T-helper 2 cell (primary cell): ENCODE data around the gene P2RX7.
A peak's percentile ranks its signal among the peaks of the same experiment; 100 is the strongest.
"Not testable (repeated sequence)": the region's sequence is repeated elsewhere in the genome, so short reads cannot be mapped to it uniquely, and the experiment has no call there.

Experiments
- DNase-seq, 5 experiments: peaks; one replicate each; pipeline versions ENCODE4 v3.0.0 to v3.0.0-alpha.2; 2012 to 2022

The P2RX7 gene

DNA sequence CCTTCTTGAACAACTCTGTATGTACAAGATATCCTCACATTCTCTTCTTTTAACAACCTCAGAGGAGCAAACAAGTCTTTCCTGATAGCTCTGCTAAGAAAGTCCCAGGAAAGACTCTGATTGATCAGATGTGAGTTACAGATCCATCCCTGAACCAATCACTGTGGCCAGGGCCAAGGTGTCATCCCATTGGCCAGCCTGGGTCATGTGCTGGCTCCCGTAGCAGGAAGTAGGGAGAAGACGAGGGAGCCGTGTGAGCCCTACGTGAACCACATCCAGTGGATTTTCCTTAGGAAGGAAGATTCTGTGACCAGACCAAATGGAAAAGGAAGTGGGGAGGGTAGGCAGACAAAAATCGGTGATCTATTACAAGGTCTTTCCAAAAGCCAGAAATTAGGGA, 5.6 kb downstream of the P2RX7 start:
- no peak for DNase-seq

DNA sequence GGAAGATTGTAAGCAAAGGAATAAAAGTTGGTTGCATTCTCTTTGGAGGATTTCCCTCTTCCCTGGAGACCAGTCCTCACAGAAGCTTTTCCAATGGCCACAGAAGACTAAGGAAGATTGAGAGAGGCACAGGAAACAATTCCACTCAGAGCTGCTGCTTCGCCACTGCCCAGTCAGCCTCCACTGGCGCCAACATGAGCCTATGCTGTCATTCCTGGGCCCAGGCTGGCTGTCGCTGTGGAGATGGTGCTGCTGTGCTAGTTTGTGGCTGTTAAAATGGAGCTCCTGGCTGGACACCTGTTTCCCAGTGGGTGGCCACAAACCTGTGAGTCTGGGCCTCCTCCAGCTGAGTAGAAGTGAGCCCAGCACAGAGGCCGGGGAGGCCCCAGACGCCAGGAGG, 6.6 kb downstream of the P2RX7 start:
- no peak for DNase-seq

DNA sequence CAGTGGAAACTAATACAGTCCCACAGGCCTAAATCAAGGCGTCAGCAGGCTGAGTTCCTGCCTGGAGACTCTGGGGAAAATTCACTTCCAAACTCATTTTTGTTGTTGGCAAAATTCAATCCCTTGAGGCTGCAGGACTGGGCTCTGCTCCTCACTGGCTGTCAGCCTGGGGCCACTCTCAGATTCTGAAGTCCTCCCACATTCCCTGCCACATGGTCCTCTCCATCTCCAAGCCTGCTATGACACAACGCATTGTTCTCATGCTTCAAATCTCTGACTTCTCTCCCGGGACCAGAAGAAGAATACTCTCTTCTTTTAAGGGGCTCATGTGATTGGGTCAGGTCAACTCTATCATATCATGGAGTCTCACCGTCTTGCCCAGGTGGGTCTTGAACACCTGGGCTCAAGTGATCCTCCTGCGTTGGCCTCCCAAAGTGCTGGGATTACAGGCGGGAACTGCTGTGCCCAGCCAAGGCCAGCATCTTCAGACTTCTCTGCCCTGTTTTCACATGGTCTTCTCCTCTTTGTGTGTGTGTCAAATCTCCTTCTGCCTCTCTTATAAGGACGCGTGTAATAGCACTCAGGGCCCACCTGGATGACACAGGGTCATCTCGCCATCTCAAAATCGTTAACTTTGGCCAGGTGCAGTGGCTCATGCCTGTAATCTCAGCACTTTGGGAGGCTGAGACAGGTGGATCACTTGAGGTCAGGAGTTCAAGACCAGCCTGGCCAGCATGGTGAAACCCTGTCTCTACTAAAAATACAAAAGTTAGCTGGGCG, 9.7 kb downstream of the P2RX7 start:
- DNase-seq: no peak

DNA sequence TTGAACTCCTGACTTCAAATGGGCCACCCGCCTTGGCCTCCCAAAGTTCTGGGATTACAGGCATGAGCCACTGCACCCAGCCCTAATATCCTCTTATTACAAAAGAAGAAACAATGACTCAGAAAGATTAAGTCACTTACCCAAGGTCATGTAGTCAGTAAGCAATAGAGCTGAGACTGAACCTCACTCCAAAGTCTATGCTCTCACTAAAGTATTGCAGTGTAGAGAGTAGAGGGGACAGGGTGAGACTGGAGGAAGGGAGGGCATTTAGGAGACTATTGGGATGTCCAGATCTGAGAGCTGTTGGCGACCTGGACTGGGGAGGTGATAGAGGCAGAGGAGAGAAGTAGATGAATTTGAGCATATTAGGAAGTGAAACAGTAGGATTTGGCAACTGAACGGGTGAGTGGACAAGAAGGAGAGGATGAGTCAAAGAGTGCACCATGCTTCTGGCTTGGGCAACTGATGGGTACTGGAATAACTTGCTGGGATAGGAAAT, 11.8 kb downstream of the P2RX7 start:
- DNase-seq: no peak

DNA sequence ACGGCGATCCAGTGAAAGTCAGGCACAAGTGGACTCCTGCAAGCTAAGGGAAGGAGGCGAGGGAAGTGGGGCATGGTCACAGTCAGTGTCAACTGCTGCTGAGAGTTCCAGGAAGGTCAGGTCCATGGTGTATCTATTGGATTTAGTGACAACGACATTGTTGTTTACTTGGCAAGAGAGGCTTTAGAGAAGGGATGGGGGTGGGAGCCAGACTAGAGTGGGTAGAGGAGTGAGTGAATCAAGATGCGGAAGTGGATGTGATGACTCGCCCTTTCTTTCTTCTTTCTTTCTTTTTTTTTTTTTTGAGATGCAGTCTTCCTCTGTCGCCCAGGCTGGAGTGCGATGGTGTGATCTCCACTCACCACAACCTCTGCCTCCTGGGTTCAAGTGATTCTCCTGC, 12.5 kb downstream of the P2RX7 start:
- peak in 1 of 5 experiments; percentile 52 for DNase-seq

DNA sequence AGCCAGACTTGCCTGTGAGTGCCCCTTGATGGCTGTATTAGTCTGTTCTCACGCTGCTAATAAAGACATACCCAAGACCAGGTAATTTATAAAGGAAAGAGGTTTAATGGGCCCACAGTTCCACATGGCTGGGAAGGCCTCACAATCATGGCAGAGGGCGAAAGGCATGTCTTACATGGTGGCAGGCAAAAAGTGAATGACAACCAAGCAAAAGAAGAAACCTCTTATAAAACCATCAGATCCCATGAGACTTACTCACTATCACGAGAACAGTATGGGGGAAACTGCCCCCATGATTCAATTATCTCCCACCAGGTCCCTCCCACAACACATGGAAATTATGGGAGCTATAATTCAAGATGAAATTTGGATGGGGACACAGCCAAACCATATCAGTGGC, 16.6 kb downstream of the P2RX7 start:
- DNase-seq: not testable (repeated sequence)

DNA sequence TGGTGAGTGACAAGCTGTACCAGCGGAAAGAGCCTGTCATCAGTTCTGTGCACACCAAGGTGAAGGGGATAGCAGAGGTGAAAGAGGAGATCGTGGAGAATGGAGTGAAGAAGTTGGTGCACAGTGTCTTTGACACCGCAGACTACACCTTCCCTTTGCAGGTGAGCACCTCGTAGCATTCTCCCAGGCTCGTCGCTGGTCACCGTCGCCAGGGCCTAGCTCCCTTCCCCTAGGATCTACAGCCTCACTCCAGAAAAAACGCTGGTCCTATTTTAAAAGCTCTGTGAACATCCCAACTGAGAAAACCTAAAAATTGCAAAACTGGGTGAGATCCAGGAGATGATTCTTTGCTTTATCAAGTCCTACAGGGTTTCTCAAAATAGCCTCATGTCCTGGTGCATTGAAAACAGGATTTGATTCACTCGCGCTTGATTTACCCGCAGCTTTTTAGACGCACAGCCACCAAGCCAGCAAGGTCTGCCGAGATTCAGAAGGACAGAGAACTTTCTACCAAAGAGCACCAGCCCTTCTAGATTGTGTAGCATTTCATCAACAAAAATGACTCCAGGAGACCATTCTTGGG, 22.2 kb downstream of the P2RX7 start:
- DNase-seq: no peak

DNA sequence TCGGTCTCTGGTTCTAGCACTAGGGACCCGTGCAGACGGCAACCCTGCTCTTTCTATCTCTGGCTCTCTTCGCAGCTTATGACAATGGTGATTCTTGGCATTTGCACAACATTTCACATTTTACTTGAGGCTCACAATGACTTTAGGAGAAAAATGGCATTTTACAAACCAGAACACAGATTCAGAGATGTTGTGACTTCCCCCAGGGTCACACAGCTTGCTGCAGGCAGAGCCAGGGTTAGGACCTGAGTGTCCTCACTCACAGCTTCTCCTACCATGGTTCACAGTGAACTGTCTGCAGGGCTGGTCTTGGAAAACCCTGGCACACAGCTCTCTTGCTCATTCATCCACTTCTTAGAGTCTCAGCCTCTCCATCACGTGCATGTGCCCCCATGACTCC, 23.7 kb downstream of the P2RX7 start:
- no peak for DNase-seq

DNA sequence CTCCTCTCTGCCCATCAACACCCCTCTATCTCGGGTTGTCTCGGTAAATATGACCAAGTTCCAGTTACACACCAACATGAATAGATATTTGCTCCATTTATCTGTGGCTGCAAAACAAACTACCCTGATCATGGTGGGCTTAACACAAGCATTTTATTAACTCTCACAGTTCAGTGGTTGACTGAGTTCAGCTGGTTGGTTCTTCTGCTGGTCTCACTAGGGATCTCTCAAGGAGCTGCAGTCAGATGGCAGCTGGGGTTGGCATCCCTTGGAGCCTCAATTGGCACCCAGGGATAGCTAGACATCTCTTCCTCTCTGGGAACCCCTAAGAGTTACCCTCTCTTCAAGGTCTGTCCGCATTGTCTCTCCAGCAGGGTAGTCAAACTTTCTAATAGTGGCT, 25.4 kb downstream of the P2RX7 start:
- no peak for DNase-seq

DNA sequence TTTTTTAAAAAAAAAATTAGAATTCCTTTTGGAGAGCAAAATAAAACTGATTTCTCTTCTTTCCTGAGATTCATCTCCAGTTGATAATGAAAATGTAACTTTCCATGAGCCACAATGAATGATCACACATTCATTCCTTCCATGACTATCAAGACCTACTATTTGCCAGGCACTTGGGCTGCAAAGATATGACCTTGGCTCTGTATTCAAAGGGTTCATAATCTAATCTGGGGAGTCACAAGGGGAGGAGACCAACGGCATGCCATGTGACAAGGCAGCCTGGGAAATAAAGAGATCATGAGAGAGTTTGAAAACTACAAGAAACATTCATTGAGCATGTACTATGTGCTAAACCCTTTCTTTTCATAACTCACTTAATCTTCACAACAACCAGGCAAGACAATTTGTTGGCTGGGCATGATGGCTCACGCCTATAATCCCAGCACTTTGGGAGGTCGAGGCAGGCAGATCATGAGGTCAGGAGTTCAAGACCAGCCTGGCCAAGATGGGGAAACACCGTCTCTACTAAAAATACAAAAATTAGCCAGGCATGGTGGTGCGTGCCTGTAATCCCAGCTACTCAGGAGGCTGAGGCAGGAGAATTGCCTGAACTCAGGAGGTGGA, 26.2 kb downstream of the P2RX7 start:
- not testable (repeated sequence) for DNase-seq

DNA sequence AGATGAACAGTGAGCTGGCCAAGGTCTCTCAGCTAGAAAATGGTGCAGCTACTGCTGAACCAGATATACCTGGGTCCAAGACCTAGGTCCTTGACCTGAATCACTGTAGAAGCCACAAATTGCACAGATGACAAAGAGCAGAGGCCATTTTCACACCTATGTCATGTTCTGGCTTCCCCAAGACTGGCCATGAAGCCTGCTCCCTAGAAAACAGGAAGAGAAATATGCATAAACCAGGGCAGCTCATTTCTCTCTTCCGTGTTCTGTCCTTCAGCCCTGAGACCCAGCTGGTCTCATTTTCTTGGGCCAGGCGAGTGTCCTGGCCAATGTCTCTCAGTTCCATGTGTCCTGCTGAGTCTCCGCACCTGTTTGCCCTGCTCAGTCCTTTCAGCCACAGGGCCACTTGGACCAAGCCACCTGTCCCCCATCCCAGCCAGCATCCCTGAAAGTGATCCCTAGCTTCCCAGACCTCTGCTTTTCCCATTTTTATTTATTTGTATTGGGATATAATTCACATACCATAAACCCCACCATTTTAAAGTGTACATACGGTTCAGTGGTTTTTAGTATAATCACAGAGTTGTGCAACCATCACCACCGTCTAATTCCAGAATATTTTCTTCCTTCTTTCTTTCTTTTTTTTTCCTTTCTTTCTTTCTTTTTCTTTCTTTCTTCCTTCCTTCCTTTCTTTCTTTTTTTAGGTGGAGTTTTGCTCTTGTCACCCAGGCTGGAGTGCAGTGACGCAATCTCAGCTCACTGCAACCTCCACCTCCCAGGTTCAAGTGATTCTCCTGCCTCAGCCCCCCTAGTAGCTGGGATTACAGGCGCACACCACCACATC, 27.0 kb downstream of the P2RX7 start:
- DNase-seq: no peak

DNA sequence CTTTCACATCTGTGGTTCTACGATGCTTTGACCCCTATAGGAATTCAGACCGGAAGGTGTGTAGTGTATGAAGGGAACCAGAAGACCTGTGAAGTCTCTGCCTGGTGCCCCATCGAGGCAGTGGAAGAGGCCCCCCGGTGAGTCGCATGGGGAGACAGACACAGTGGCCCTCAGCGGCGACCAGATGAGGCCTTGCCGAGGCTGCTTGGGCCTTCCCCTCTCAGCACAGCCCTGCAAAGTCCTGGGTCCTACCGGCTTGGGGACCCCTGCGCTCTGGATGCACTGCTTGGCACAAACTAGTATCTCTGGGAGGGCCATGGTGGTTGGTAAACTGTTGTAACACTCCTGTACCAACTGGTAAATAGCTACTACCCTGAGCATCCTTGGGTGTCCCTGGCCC, 29.7 kb downstream of the P2RX7 start:
- no peak for DNase-seq

DNA sequence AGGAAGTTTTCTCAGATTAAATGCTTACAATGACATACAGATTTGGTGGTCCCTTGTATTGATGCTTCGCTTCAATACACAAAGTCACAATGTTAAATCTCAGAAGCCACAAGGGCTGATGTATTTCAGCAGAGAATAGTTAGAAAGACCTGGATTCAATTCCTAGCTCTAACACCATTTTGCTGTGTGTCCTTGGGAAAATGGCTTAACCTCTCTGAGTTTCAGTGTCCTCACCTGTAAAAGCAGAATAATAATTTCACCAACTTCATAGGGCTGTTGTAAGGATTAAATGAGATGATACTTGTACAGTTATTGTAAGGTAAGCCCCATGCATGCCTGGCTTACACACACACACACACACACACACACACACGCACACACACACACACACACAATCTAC, 30.3 kb downstream of the P2RX7 start:
- DNase-seq: no peak

DNA sequence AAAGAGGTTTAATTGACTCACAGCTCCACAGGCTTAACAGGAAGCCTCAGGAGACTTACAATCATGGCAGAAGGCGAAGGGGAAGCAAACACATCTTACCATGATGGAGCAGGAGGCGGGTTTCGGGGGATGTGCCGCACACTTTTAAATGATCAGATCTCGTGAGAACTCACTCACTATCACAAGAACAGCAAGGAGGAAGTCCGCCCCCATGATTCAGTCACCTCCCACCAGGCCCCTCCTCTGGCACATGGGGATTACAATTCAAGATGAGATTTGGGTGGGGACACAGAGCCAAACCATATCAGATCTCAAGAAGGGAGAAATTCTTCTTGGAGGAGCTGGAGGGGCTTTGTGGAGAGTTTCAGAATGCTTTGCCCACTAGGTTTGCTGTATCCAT, 32.2 kb downstream of the P2RX7 start:
- DNase-seq: not testable (repeated sequence)

DNA sequence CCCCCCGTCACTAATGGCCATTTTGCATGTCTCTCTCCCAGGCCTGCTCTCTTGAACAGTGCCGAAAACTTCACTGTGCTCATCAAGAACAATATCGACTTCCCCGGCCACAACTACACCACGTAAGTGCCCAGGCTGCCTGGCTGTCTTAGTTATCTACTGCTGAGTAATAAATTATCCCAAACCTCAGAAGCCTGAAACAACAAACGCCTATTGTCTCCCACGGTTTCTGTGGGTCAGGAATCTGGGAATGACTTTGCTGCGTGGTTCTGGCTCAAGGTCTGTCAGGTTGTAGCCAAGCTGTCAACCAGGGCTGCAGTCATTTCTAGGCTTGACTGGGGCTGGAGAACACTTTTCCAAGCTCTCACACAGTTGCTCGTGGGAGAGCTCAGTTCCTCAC, 32.6 kb downstream of the P2RX7 start:
- no peak for DNase-seq

DNA sequence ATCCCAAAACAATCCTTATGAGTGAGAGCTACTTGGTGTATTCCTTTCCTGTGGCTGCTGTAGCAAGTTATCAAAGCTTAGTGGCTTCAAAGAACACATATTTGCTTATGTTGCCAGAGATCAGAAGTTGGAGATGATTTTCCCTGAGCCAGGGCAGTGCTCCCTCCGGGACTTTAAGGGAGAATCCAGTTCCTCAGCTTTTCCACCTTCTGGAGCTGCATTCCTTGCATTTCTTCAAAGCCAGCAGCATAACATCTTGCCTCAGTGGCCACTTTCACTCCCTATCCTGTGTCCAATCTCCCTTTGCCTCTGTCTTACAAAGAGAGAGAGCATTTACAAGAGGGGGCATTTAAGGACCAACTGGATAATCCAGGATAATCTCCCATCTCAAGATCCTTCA, 33.7 kb downstream of the P2RX7 start:
- DNase-seq: no peak

DNA sequence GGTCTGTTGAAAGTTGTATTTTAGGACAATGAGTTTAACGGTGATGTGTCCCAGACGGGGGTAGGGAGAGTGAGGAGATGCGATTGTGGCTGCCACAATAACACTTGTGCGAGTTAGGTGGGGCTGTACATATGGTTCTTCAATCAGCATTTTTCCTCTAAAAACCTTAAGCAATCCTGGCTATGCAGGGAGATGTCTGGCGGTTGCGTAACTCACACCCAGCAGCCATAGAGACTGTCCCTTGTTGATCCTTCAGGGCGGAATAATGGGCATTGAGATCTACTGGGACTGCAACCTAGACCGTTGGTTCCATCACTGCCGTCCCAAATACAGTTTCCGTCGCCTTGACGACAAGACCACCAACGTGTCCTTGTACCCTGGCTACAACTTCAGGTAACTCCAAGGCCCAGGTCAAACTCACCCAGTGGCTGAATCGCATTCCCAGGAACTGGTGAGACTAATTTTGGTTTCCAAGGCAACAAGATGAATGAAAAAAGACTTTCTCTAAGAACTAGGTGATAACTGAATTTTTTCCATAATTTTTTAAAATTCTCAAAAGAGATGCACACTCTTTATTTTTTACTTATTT, 34.6 kb downstream of the P2RX7 start:
- DNase-seq: no peak

DNA sequence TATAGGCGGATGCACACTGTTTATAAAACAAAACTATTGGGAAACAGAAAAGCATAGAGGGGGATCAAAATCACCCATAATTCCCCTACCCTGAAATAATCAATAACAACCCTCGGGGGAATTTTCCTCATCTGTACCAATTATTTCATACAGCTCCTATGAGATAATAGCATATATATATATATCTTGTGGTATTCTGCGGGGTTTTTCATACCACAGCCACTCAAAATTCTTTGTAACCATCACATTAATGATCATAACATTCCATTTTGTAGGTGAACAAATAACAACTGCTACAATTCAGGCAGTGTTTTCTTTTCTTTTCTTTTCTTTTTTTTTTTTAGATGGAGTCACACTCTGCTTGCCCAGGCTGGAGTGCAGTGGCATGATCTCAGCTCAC, 35.3 kb downstream of the P2RX7 start:
- no peak for DNase-seq

DNA sequence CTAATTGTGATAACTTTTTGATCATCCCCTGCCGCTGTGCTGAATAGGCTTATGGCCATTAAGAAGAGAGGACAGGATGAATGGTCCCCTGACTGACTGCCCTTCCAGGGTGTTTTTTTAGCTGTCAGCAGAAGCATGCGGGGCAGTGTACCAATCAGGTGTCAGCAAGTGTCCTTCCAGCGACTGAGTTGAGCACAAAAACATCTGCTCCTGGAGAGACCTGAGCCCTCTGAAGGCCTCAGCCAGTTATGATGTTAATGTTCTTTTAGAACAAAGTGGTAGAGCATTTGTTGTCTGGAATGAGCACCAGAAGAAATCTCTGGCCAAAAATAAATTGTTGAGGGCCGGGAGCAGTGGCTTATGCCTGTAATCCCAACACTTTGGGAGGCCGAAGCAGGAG, 37.5 kb downstream of the P2RX7 start:
- DNase-seq: no peak

DNA sequence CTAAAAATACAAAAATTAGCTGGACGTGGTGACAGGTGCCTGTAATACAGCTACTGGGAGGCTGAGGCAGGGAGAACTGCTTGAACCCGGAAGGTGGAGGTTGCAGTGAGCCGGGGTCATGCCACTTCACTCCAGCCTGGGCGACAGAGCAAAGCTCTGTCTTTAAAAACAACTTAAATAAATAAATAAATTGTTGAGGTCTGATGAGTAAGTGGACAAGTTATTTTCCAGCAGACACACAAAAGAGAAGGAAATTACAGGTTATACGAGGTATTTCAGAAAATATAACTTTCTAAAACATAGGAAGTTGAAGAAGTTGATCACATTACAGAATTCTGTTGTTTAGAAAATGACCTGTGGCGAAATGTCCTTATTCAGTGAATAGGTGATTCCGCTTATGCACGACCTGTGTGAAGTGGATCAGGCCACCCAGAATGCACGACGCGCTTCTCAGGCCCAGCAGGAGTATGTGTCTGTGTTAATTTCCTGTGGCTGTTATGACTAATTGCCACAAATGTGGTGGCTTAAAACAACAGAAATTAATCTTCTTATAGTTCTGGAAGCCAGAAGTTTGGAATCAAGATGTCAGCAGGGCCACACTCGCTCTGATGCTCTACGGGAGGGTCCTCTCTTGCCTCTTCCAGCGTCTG, 38.1 kb downstream of the P2RX7 start:
- peak in 1 of 5 experiments; percentile 5 for DNase-seq

DNA sequence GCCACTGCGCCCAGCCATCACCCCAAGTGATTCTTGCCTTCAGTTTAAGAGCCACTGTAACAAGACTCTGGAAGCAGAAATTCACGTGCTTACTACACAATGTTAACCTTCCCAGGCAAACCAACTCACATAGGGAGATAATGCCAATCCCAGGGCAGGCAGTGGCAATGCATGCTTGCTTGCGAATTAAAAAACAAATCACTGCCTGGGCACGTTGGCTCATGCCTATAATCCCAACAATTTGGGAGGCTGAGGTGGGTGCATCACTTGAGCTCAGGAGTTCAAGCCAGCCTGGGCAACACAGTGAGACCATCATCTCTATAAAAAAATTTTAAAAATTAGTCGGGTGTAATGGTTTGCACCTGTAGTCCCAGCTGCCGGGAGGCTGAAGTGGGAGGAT, 39.5 kb downstream of the P2RX7 start:
- no peak for DNase-seq
